Keratinocyte (primary cell): ENCODE results near the gene PFKP. TPM values are rescaled to one million over a fixed set of nuclear protein-coding genes. Genes with fewer than 3 reads are reported as not detected.
A peak's percentile ranks its signal among the peaks of the same experiment; 100 is the strongest.

Experiments
- DNase-seq: peaks from one replicate; pipeline ENCODE4 v3.0.0-alpha.2; 2011; ENCODE audit warnings: low read depth, missing footprints, low spot score
- FAIRE-seq: peaks from 2 replicates; lab custom pipeline; 2011; peaks lifted over from hg19 to GRCh38; lab: Jason Lieb, UNC
- H2AFZ ChIP-seq: 2 replicates; pipeline ENCODE4 v1.6.0; 2012; ENCODE audit warnings: low read length, control low read depth, inconsistent platforms; ENCODE audit not compliant: control insufficient read depth
- H3K27ac ChIP-seq: 2 replicates; pipeline ENCODE4 v1.5.1; 2011; ENCODE audit warnings: low read length; ENCODE audit not compliant: control insufficient read depth, insufficient read depth
- H3K27me3 ChIP-seq: 3 replicates; pipeline ENCODE4 v1.6.0; 2011; ENCODE audit warnings: low read length; ENCODE audit not compliant: control insufficient read depth, insufficient read depth; ENCODE audit errors: extremely low read depth
- H3K36me3 ChIP-seq, 2 experiments: 2 replicates in 1 of 2; 3 replicates in 1 of 2; pipeline ENCODE4 v1.5.1; 2011; ENCODE audit warnings: low read length in 2 of 2, mild to moderate bottlenecking in 1 of 2; ENCODE audit not compliant: control insufficient read depth in 2 of 2, insufficient read depth in 2 of 2; ENCODE audit errors: extremely low read depth in 1 of 2
- H3K4me1 ChIP-seq: 3 replicates; pipeline ENCODE4 v1.5.1; 2011; ENCODE audit warnings: low read length; ENCODE audit not compliant: control insufficient read depth, insufficient read depth; ENCODE audit errors: extremely low read depth
- H3K4me2 ChIP-seq: 3 replicates; pipeline ENCODE4 v1.6.0; 2011; ENCODE audit warnings: low read depth, low read length; ENCODE audit not compliant: control insufficient read depth, insufficient read depth; ENCODE audit errors: extremely low read depth
- H3K4me3 ChIP-seq, 3 experiments: fragments of 200-600 bp in 1 of 3; sonication (generic) in 1 of 3; 2 replicates in 2 of 3; 3 replicates in 1 of 3; pipeline ENCODE4 v1.5.1; 2011 to 2016; ENCODE audit warnings: low read length in 3 of 3, mild to moderate bottlenecking in 3 of 3, control low read depth in 2 of 3, inconsistent platforms in 1 of 3, low read depth in 1 of 3, mixed read lengths in 1 of 3, mixed run types in 1 of 3, moderate library complexity in 1 of 3; ENCODE audit not compliant: control insufficient read depth in 2 of 3, insufficient read depth in 2 of 3; ENCODE audit errors: extremely low read depth in 1 of 3
- H3K79me2 ChIP-seq: 2 replicates; pipeline ENCODE4 v1.6.0; 2012; ENCODE audit warnings: low read length; ENCODE audit not compliant: control insufficient read depth, insufficient read depth
- H3K9ac ChIP-seq: 3 replicates; pipeline ENCODE4 v1.6.0; 2011; ENCODE audit warnings: low read length; ENCODE audit not compliant: control insufficient read depth, insufficient read depth; ENCODE audit errors: extremely low read depth
- H3K9me1 ChIP-seq: 3 replicates; pipeline ENCODE4 v1.6.0; 2011; ENCODE audit warnings: low read length; ENCODE audit not compliant: control insufficient read depth, insufficient read depth; ENCODE audit errors: extremely low read depth
- H3K9me3 ChIP-seq: 2 replicates; pipeline ENCODE4 v1.5.1; 2012; ENCODE audit warnings: low read depth, low read length; ENCODE audit not compliant: control insufficient read depth
- H4K20me1 ChIP-seq: 3 replicates; pipeline ENCODE4 v1.6.0; 2011; ENCODE audit warnings: low read length; ENCODE audit not compliant: control insufficient read depth, insufficient read depth; ENCODE audit errors: extremely low read depth
- EZH2 ChIP-seq: IDR thresholded peaks from one replicate; pipeline ENCODE4 v1.6.1; 2012; ENCODE audit warnings: inconsistent platforms, mild to moderate bottlenecking, low read length, moderate library complexity
- dilution Hi-C: fragments of 300-500 bp; cut with MboI; formaldehyde crosslinking; loops from one replicate; pipeline ENCODE4 v1.7.0; 2020; ENCODE audit warnings: low sequenced_read_pairs; ENCODE audit not compliant: extremely low pct_ligation_motif_present
- polyA plus RNA-seq, 5 experiments: library from polyadenylated mRNA; depleted of rRNA in 3 of 5; stranded (reverse) in 3 of 5; stranded (forward) in 1 of 5; unstranded in 1 of 5; fragments of >200 nt; gene quantifications; 1 replicate in 1 of 5; 2 replicates in 3 of 5; 3 replicates in 1 of 5; pipeline versions ENCODE4 v1.2.1 to v1.2.3, GENCODE V29; 2011 to 2012; ENCODE audit warnings: missing spikeins in 2 of 5, low read depth in 1 of 5, low replicate concordance in 1 of 5
- TF ChIP-seq, protein P1 (sequence below), 3 experiments: IDR thresholded peaks in 1 of 3; conservative IDR thresholded peaks in 1 of 3; optimal IDR thresholded peaks in 1 of 3; 2 replicates in 2 of 3; 3 replicates in 1 of 3; pipeline versions ENCODE3 to v1.5.1; 2011; ENCODE audit warnings: low read length in 3 of 3, mild to moderate bottlenecking in 3 of 3, moderate library complexity in 2 of 3, control low read depth in 1 of 3, inconsistent platforms in 1 of 3; ENCODE audit not compliant: insufficient read depth in 2 of 3; ENCODE audit errors: extremely low read depth in 1 of 3

The PFKP gene
- polyA plus RNA-seq, 1 donor (not counting 4 experiments of a cell fraction or from before 2014, with no cell fraction given) = 117 TPM

GRCh38 chr10:3107426-3107961, 40.1 kb downstream of the PFKP start:
- dilution Hi-C loops = no loop called here
- FAIRE-seq (peak; percentile 97), DNase-seq (peak; percentile 92)

GRCh38 chr10:3108033-3108432, 40.7 kb downstream of the PFKP start:
- H3K4me1 ChIP-seq = peaks cover 13% of the 10 kb centered on the region
- H4K20me1 ChIP-seq = no peaks in the 10 kb centered on the region
- no peaks in the 10 kb centered on the region for H3K27me3 ChIP-seq
- H3K9ac ChIP-seq = peak overlapping the region; percentile 83
- TF ChIP-seq, protein P1, sequence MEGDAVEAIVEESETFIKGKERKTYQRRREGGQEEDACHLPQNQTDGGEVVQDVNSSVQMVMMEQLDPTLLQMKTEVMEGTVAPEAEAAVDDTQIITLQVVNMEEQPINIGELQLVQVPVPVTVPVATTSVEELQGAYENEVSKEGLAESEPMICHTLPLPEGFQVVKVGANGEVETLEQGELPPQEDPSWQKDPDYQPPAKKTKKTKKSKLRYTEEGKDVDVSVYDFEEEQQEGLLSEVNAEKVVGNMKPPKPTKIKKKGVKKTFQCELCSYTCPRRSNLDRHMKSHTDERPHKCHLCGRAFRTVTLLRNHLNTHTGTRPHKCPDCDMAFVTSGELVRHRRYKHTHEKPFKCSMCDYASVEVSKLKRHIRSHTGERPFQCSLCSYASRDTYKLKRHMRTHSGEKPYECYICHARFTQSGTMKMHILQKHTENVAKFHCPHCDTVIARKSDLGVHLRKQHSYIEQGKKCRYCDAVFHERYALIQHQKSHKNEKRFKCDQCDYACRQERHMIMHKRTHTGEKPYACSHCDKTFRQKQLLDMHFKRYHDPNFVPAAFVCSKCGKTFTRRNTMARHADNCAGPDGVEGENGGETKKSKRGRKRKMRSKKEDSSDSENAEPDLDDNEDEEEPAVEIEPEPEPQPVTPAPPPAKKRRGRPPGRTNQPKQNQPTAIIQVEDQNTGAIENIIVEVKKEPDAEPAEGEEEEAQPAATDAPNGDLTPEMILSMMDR (optimal IDR thresholded peaks at IDR 0.05 in 1 of 3, IDR thresholded peaks at IDR 0.05 in 1 of 3, conservative IDR thresholded peaks at IDR 0.05 in 1 of 3; ENCODE audit: extremely low read depth in 1 of 3, insufficient read depth in 2 of 3, low read length in 3 of 3) = no peak
- TF ChIP-seq EZH2 = no peak
- no peak for FAIRE-seq
- dilution Hi-C loops = no loop called here
- H3K36me3 ChIP-seq = peaks cover 39 to 46% of the 10 kb centered on the region in 2 experiments
- H2AFZ ChIP-seq = no peak overlapping the region
- DNase-seq = no peak
- H3K9me1 ChIP-seq = no peaks in the 10 kb centered on the region
- H3K4me2 ChIP-seq = peak overlapping the region; percentile 82
- no peaks in the 10 kb centered on the region for H3K9me3 ChIP-seq
- no peak overlapping the region for H3K4me3 ChIP-seq
- H3K27ac ChIP-seq = peak overlapping the region; percentile 97
- H3K79me2 ChIP-seq = peaks cover 22% of the 10 kb centered on the region

More at GRCh38 chr10:3107426-3107961, 40.1 kb downstream of the PFKP start:
- H3K9me1 ChIP-seq = no peaks in the 10 kb centered on the region
- H3K9ac ChIP-seq = peak overlapping the region; percentile 83
- no peak for TF ChIP-seq EZH2
- TF ChIP-seq, protein P1 (optimal IDR thresholded peaks at IDR 0.05 in 1 of 3, IDR thresholded peaks at IDR 0.05 in 1 of 3, conservative IDR thresholded peaks at IDR 0.05 in 1 of 3; ENCODE audit: extremely low read depth in 1 of 3, insufficient read depth in 2 of 3, low read length in 3 of 3) = no peak
- no peaks in the 10 kb centered on the region for H3K9me3 ChIP-seq
- H2AFZ ChIP-seq = peak overlapping the region; percentile 50
- H3K4me1 ChIP-seq = peaks cover 13% of the 10 kb centered on the region
- peak overlapping the region; percentile 82 for H3K4me2 ChIP-seq
- peaks cover 22% of the 10 kb centered on the region for H3K79me2 ChIP-seq
- peaks cover 37 to 47% of the 10 kb centered on the region in 2 experiments for H3K36me3 ChIP-seq
- no peaks in the 10 kb centered on the region for H3K27me3 ChIP-seq
- no peaks in the 10 kb centered on the region for H4K20me1 ChIP-seq
- H3K27ac ChIP-seq = peak overlapping the region; percentile 97
- H3K4me3 ChIP-seq = peak overlapping the region in 1 of 3 experiments; percentile 39
